A549 (cell line): ENCODE data around the gene SMTNL2. TPM values are rescaled to one million over a fixed set of nuclear protein-coding genes. Genes with fewer than 3 reads are reported as not detected.

Source experiments
- ATAC-seq, 2 experiments: fragments of 200-7000 bp in 1 of 2; fragments of >200 bp in 1 of 2; cut with Nextera tagmentation in 1 of 2; cut with Tn5 transposase in 1 of 2; 3 replicates each; pipeline versions ENCODE4 v1.8.0 to v1.9.1; 2018 to 2020; ENCODE audit warnings: mild to moderate bottlenecking in 1 of 2, moderate library complexity in 1 of 2
- CTCF ChIA-PET: fragments of 300-600 bp; sonication (Branson Sonifier 250); formaldehyde crosslinking; extraction: SDS; loops from one replicate; lab custom pipeline; 2021; ENCODE audit warnings: antibody characterized with exemption, inconsistent platforms; lab: Yijun Ruan, JAX
- POLR2A ChIA-PET: fragments of 350-600 bp; formaldehyde crosslinking; extraction: SDS; loops from one replicate; lab custom pipeline; 2021; ENCODE audit warnings: antibody characterized with exemption, inconsistent platforms; lab: Yijun Ruan, JAX
- DNase-seq, 2 experiments: peaks; one replicate each; pipeline versions ENCODE4 v3.0.0 to v3.0.0-alpha.2; 2011 to 2016; ENCODE audit warnings: low read depth in 1 of 2, low spot score in 1 of 2
- FAIRE-seq: peaks from 2 replicates; lab custom pipeline; 2011; peaks lifted over from hg19 to GRCh38; lab: Jason Lieb, UNC
- H3K27ac ChIP-seq, 2 experiments: fragments of >200 bp; sonication (Bioruptor Twin); formaldehyde crosslinking; 3 replicates each; pipeline ENCODE4 v1.5.1; 2016 to 2017
- H3K4me1 ChIP-seq: fragments of >200 bp; sonication (Bioruptor Twin); formaldehyde crosslinking; 3 replicates; pipeline ENCODE4 v1.6.1; 2016
- H3K4me2 ChIP-seq: fragments of >200 bp; sonication (Bioruptor Twin); formaldehyde crosslinking; 3 replicates; pipeline ENCODE4 v1.6.1; 2016
- H3K4me3 ChIP-seq: fragments of >200 bp; sonication (Bioruptor Twin); formaldehyde crosslinking; 3 replicates; pipeline ENCODE4 v1.5.1; 2016
- H3K9me3 ChIP-seq: fragments of >200 bp; sonication (Bioruptor Twin); formaldehyde crosslinking; 3 replicates; pipeline ENCODE4 v1.6.1; 2016
- BCL3 ChIP-seq: fragments of >200 bp; sonication (Bioruptor Twin); formaldehyde crosslinking; IDR thresholded peaks from 3 replicates; pipeline ENCODE4 v1.6.1; 2016
- CBX2 ChIP-seq: fragments of 200-600 bp; sonication (generic); IDR thresholded peaks from 2 replicates; pipeline ENCODE4 v1.6.1; 2016; ENCODE audit warnings: low read depth, mild to moderate bottlenecking, borderline replicate concordance
- EHF ChIP-seq: fragments of 250-450 bp; sonication (Bioruptor Pico); IDR thresholded peaks from 2 replicates; pipeline ENCODE4 v1.5.0; 2020; ENCODE audit warnings: mild to moderate bottlenecking
- EHMT2 ChIP-seq: fragments of 200-600 bp; sonication (generic); IDR thresholded peaks from 2 replicates; pipeline ENCODE4 v1.6.1; 2016; ENCODE audit warnings: antibody characterized with exemption, low read depth, mild to moderate bottlenecking, moderate library complexity
- ELK1 ChIP-seq: fragments of 150-350 bp; IDR thresholded peaks from 2 replicates; pipeline ENCODE4 v1.6.1; 2014; ENCODE audit warnings: low read depth, mild to moderate bottlenecking, low read length
- FOXS1 ChIP-seq: fragments of 250-450 bp; sonication (Bioruptor Pico); IDR thresholded peaks from 2 replicates; pipeline ENCODE4 v1.5.0; 2020; ENCODE audit warnings: mild to moderate bottlenecking, moderate library complexity
- HES2 ChIP-seq: fragments of >200 bp; sonication (Bioruptor Twin); formaldehyde crosslinking; IDR thresholded peaks from 2 replicates; pipeline ENCODE4 v1.6.1; 2016
- HOXA7 ChIP-seq: fragments of 250-450 bp; sonication (Bioruptor Pico); IDR thresholded peaks from 2 replicates; pipeline ENCODE4 v1.5.0; 2020; ENCODE audit warnings: mild to moderate bottlenecking, moderate library complexity
- JUNB ChIP-seq: fragments of >200 bp; sonication (Bioruptor Twin); formaldehyde crosslinking; IDR thresholded peaks from 2 replicates; pipeline ENCODE4 v1.6.1; 2016
- KDM1A ChIP-seq: fragments of 200-600 bp; sonication (generic); IDR thresholded peaks from 2 replicates; pipeline ENCODE4 v1.6.1; 2016; ENCODE audit warnings: low read depth, mild to moderate bottlenecking
- KDM5A ChIP-seq: fragments of 200-600 bp; sonication (generic); IDR thresholded peaks from 2 replicates; pipeline ENCODE4 v1.6.1; 2016; ENCODE audit warnings: antibody characterized with exemption, mild to moderate bottlenecking
- MAZ ChIP-seq: fragments of 150-350 bp; IDR thresholded peaks from 2 replicates; pipeline ENCODE4 v1.6.1; 2014; ENCODE audit warnings: antibody characterized with exemption, low read depth, low read length, borderline replicate concordance
- MYC ChIP-seq: IDR thresholded peaks from 2 replicates; pipeline ENCODE4 v1.6.1; 2012; ENCODE audit warnings: mild to moderate bottlenecking, inconsistent platforms, low read length, improper control_type of control experiment, borderline replicate concordance
- NFE2L2 ChIP-seq: fragments of 150-350 bp; conservative IDR thresholded peaks from 2 replicates; pipeline ENCODE4 v1.6.1; 2014; ENCODE audit warnings: low read length
- PBX3 ChIP-seq: IDR thresholded peaks from 2 replicates; pipeline ENCODE4 v1.6.1; 2012
- POLR2A ChIP-seq: IDR thresholded peaks from 2 replicates; pipeline ENCODE4 v1.6.1; 2012; ENCODE audit warnings: mild to moderate bottlenecking, low read length
- RAD21 ChIP-seq, 2 experiments: fragments of >200 bp in 1 of 2; sonication (Bioruptor Twin) in 1 of 2; formaldehyde crosslinking in 1 of 2; IDR thresholded peaks in 1 of 2; conservative IDR thresholded peaks in 1 of 2; 2 replicates in 1 of 2; 3 replicates in 1 of 2; pipeline ENCODE4 v1.6.1; 2012 to 2018; ENCODE audit warnings: inconsistent platforms in 1 of 2
- SMC3 ChIP-seq: fragments of >200 bp; sonication (Bioruptor Twin); formaldehyde crosslinking; IDR thresholded peaks from 3 replicates; pipeline ENCODE4 v1.6.1; 2018; ENCODE audit warnings: inconsistent platforms
- TFCP2L1 ChIP-seq: fragments of 250-450 bp; sonication (Bioruptor Pico); IDR thresholded peaks from 2 replicates; pipeline ENCODE4 v1.5.0; 2021; ENCODE audit warnings: mild to moderate bottlenecking
- USF2 ChIP-seq: fragments of 450-650 bp; IDR thresholded peaks from 2 replicates; pipeline ENCODE4 v1.6.1; 2014; ENCODE audit warnings: antibody characterized with exemption
- ZFP36 ChIP-seq: fragments of 450-650 bp; IDR thresholded peaks from 2 replicates; pipeline ENCODE4 v1.6.1; 2014; ENCODE audit warnings: borderline replicate concordance; ENCODE audit not compliant: partially characterized antibody
- ZSCAN20 ChIP-seq: fragments of 250-450 bp; sonication (Bioruptor Pico); IDR thresholded peaks from 2 replicates; pipeline ENCODE4 v1.8.0; 2022; ENCODE audit warnings: mild to moderate bottlenecking, moderate library complexity
- WGBS: methylation state at CpG from one replicate; pipeline ENCODE4 v1.1.6; 2017; ENCODE audit errors: missing lambda C conversion rate; 5-methylcytosine and 5-hydroxymethylcytosine counted together
- polyA plus RNA-seq, 4 experiments: library from polyadenylated mRNA; depleted of rRNA in 3 of 4; stranded (reverse); fragments of >200 nt; fragmentation: RNase III in 1 of 4; extraction: RNeasy Plus Mini Kit Qiagen cat#74134 plus additional on column Dnase treatment in 1 of 4; gene quantifications; 2 replicates in 3 of 4; 3 replicates in 1 of 4; pipeline ENCODE4 v1.2.3, GENCODE V29; 2011 to 2017

SMTNL2 gene
- polyA plus RNA-seq, 2 of the 4 experiments (the other 2 are of a cell fraction), result 0.05 to 0.06 TPM

- no peak for DNase-seq
- FAIRE-seq, result no peak
- H3K4me3 ChIP-seq, result no peak overlapping the region
- peaks cover 7% of the 10 kb centered on the region; the same call in 2 of the 3 replicates for H3K4me1 ChIP-seq
- H3K9me3 ChIP-seq, result no peaks in the 10 kb centered on the region
- H3K4me2 ChIP-seq, result no peak overlapping the region
- H3K27ac ChIP-seq, result no peak overlapping the region
- ChIA-PET CTCF (interaction anchor here (4.1 kb wide), 1 partner anchor 15 kb away, joined by 69 read pairs; no protein-coding TSS in a partner anchor), POLR2A (no interaction called here)
- no peak for ATAC-seq
- WGBS, result 62% methylated on average over 8 of the region's 8 CpGs
- no peak for TF ChIP-seq ZFP36
- no peak for TF ChIP-seq SMC3
These were observed 1.6 kb upstream of the SMTNL2 start for GRCh38 chr17:4582691-4583090.

- no peak overlapping the region; the same call in 2 of the 3 replicates for H3K4me3 ChIP-seq
- H3K9me3 ChIP-seq, result no peaks in the 10 kb centered on the region
- TF ChIP-seq RAD21 (conservative IDR thresholded peaks at IDR 0.05 in 1 of 2, IDR thresholded peaks at IDR 0.05 in 1 of 2) (no peak), CBX2 (no peak), KDM5A (no peak), ELK1 (no peak), FOXS1 (CRISPR knock-in tag) (no peak), PBX3 (no peak), TFCP2L1 (CRISPR knock-in tag) (no peak), KDM1A (no peak), EHMT2 (no peak), HES2 (no peak), EHF (CRISPR knock-in tag) (no peak), POLR2A (no peak), NFE2L2 (no peak), JUNB (no peak), MAZ (no peak), ZSCAN20 (no peak)
- TF ChIP-seq, all 56 proteins: peak for 0
- DNase-seq (no peak), FAIRE-seq (no peak), ATAC-seq (no peak)
- ChIA-PET POLR2A (no interaction called here), CTCF (interaction anchor here (0.6 to 2.6 kb wide), 14 partner anchors 9 to 49 kb away, joined by 3 to 24 read pairs (median 4); no protein-coding TSS in a partner anchor)
- Histone ChIP-seq H3K4me2 (no peak overlapping the region; the same call in 2 of the 3 replicates), H3K27ac (no peak overlapping the region), H3K4me1 (peaks cover 7% of the 10 kb centered on the region; the same call in 2 of the 3 replicates)
- WGBS, result 55% methylated on average over 3 of the region's 3 CpGs
These were observed 1.1 kb upstream of the SMTNL2 start for GRCh38 chr17:4583206-4583605.

- Histone ChIP-seq H3K9me3 (no peaks in the 10 kb centered on the region), H3K4me2 (peak overlapping the region; percentile 95), H3K27ac (peak overlapping the region; percentile 23 to 70; a peak in 3 of 6 replicates), H3K4me1 (peaks cover 7% of the 10 kb centered on the region; the same call in 2 of the 3 replicates), H3K4me3 (peak overlapping the region; percentile 49)
- DNase-seq (peak; percentile 68 to 94), FAIRE-seq (no peak), ATAC-seq (peak; percentile 73 to 91)
- WGBS, result 41% methylated on average over 11 of the region's 12 CpGs
- CTCF ChIA-PET, result interaction anchor here (0.6 to 2.6 kb wide), 16 partner anchors 10 to 49 kb away, joined by 3 to 24 read pairs (median 4); no protein-coding TSS in a partner anchor
- POLR2A ChIA-PET, result no interaction called here
- TF ChIP-seq HES2 (no peak), MYC (no peak), USF2 (no peak), HOXA7 (CRISPR knock-in tag) (no peak), BCL3 (no peak), EHMT2 (no peak)
These were observed 588 bp upstream of the SMTNL2 start for GRCh38 chr17:4583782-4584100.
